ENCODE measurements around the gene COX17. TPM values are rescaled to one million over a fixed set of nuclear protein-coding genes. Genes with fewer than 3 reads are reported as not detected.

COX17 gene
- total and polyA plus RNA-seq, 2 of the 13 experiments (the other 11 are each of a cell fraction or from before 2014, with no cell fraction given), result 41.4 to 51.0 TPM

DNA sequence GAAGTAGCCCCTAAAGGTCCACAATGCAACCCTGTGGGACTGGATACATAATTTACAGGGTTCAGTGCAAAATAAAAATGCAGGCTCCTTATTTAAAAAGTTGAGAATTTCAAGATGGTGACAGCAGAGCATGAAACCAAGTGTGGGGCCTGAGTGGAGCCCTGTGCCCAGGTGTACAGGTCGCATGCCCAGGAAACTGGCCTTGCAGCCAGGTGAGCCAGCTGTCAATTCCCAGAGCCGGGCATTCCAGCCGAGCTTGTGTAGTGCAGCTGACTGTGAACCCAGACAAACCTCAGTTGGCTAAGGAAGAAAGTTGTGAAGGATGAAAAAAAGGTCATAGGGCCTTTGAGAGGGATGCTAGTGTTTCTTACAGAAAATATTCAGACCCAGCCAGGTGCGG, 44.4 kb downstream of the COX17 start:
- Histone ChIP-seq H3K4me3 (replicated peaks in 1 of 3; ENCODE audit: insufficient read depth in 1 of 3, low read depth in 2 of 3, low read length in 3 of 3) (no peak overlapping the region), H4K20me1 (ENCODE audit: insufficient read depth, low read length) (no peaks in the 10 kb centered on the region), H3K4me1 (ENCODE audit: insufficient read depth, low read length) (no peaks in the 10 kb centered on the region), H3K9ac (ENCODE audit: insufficient read depth, low read depth, low read length) (no peak overlapping the region), H3K27me3 (ENCODE audit: control insufficient read depth in 1 of 2, insufficient read depth in 2 of 2, low read length in 2 of 2) (no peaks in the 10 kb centered on the region; a peak in 1 of 5 replicates), H3K79me2 (ENCODE audit: insufficient read depth, low read length) (no peaks in the 10 kb centered on the region), H3K4me2 (ENCODE audit: low read depth, low read length) (no peak overlapping the region), H3K36me3 (replicated peaks in 1 of 2; ENCODE audit: control insufficient read depth in 1 of 2, insufficient read depth in 2 of 2, low read length in 2 of 2) (no peaks in the 10 kb centered on the region), H2AFZ (ENCODE audit: low read length) (no peak overlapping the region), H3K9me3 (ENCODE audit: low read length) (no peaks in the 10 kb centered on the region), H3K27ac (ENCODE audit: extremely low read length, insufficient read depth, low read length) (no peak overlapping the region)
- in situ Hi-C loops (cut with HindIII; ENCODE audit: extremely low pct_ligation_motif_present, low pct_unique_long_range_greater_than_20kb), result no loop called here
- BruUV-seq (replicated peaks), result no TSS peak
- POLR2A ChIA-PET, result no interaction called here
- 40% methylated on average over 3 of the region's 4 CpGs for WGBS (ENCODE audit: low lambda C conversion rate)
- CTCF ChIA-PET (ENCODE audit: low intra/inter-chr PET ratio, low total read pairs), result no interaction called here
- DNase-seq (ENCODE audit: low spot score) (no peak), ATAC-seq (no peak), FAIRE-seq (no peak)
- intact Hi-C loops (cut with micrococcal nuclease; ENCODE audit: unreplicated experiment), result no loop called here
- TF ChIP-seq ZNF564 (CRISPR knock-in tag; IDR thresholded peaks at IDR 0.05) (no peak), MIER2 (CRISPR knock-in tag; IDR thresholded peaks at IDR 0.05) (no peak), ZMYM3 (CRISPR knock-in tag; IDR thresholded peaks at IDR 0.05) (no peak), ZFP62 (CRISPR knock-in tag; IDR thresholded peaks at IDR 0.05) (no peak), ETV6 (CRISPR knock-in tag; conservative IDR thresholded peaks at IDR 0.05) (no peak), ZFY (CRISPR knock-in tag; IDR thresholded peaks at IDR 0.05) (no peak), MAZ (IDR thresholded peaks at IDR 0.05; ENCODE audit: borderline replicate concordance, low read depth, low read length) (no peak), MAZ (CRISPR knock-in tag; IDR thresholded peaks at IDR 0.05; ENCODE audit: low read depth) (no peak), MEIS1 (CRISPR knock-in tag; IDR thresholded peaks at IDR 0.05; ENCODE audit: borderline replicate concordance) (no peak), SPEN (CRISPR knock-in tag; IDR thresholded peaks at IDR 0.05; ENCODE audit: low read depth) (no peak), WIZ (CRISPR knock-in tag; IDR thresholded peaks at IDR 0.05) (no peak), ATRX (CRISPR knock-in tag; IDR thresholded peaks at IDR 0.05; ENCODE audit: borderline replicate concordance) (no peak), NFATC3 (CRISPR knock-in tag; IDR thresholded peaks at IDR 0.05) (no peak), ZNF746 (CRISPR knock-in tag; IDR thresholded peaks at IDR 0.05) (no peak)
- TF ChIP-seq, protein P1, sequence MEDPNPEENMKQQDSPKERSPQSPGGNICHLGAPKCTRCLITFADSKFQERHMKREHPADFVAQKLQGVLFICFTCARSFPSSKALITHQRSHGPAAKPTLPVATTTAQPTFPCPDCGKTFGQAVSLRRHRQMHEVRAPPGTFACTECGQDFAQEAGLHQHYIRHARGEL (CRISPR knock-in tag; IDR thresholded peaks at IDR 0.05), result no peak
- TF ChIP-seq, protein P2, sequence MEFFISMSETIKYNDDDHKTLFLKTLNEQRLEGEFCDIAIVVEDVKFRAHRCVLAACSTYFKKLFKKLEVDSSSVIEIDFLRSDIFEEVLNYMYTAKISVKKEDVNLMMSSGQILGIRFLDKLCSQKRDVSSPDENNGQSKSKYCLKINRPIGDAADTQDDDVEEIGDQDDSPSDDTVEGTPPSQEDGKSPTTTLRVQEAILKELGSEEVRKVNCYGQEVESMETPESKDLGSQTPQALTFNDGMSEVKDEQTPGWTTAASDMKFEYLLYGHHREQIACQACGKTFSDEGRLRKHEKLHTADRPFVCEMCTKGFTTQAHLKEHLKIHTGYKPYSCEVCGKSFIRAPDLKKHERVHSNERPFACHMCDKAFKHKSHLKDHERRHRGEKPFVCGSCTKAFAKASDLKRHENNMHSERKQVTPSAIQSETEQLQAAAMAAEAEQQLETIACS (CRISPR knock-in tag; IDR thresholded peaks at IDR 0.05), result no peak
- TF ChIP-seq, protein P3, sequence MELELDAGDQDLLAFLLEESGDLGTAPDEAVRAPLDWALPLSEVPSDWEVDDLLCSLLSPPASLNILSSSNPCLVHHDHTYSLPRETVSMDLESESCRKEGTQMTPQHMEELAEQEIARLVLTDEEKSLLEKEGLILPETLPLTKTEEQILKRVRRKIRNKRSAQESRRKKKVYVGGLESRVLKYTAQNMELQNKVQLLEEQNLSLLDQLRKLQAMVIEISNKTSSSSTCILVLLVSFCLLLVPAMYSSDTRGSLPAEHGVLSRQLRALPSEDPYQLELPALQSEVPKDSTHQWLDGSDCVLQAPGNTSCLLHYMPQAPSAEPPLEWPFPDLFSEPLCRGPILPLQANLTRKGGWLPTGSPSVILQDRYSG (CRISPR knock-in tag; IDR thresholded peaks at IDR 0.05), result no peak
